SJCRH30 (cell line): ENCODE measurements around the gene ZDHHC13. TPM values are rescaled to one million over a fixed set of nuclear protein-coding genes. Genes with fewer than 3 reads are reported as not detected.
A peak's percentile ranks its signal among the peaks of the same experiment; 100 is the strongest.
"Not testable (repeated sequence)": the region's sequence is repeated elsewhere in the genome, so short reads cannot be mapped to it uniquely, and the experiment has no call there.

Source experiments
- DNase-seq, 2 experiments: peaks; one replicate each; pipeline ENCODE4 v3.0.0-alpha.2; 2015 to 2020
- H3K27ac ChIP-seq: fragments of 250-450 bp; sonication (Bioruptor Pico); 2 replicates; pipeline ENCODE4 v1.5.1; 2020; ENCODE audit warnings: mild to moderate bottlenecking, moderate library complexity
- H3K27me3 ChIP-seq: fragments of 250-450 bp; sonication (Bioruptor Pico); 2 replicates; pipeline ENCODE4 v1.5.1; 2020; ENCODE audit warnings: mild to moderate bottlenecking, moderate library complexity
- H3K36me3 ChIP-seq: fragments of 250-450 bp; sonication (Bioruptor Pico); 2 replicates; pipeline ENCODE4 v1.5.1; 2020; ENCODE audit warnings: mild to moderate bottlenecking, moderate library complexity
- H3K4me1 ChIP-seq: fragments of 250-450 bp; sonication (Bioruptor Pico); 2 replicates; pipeline ENCODE4 v1.5.1; 2020; ENCODE audit warnings: mild to moderate bottlenecking, moderate library complexity
- H3K4me3 ChIP-seq: fragments of 250-450 bp; sonication (Bioruptor Pico); 2 replicates; pipeline ENCODE4 v1.5.1; 2020; ENCODE audit warnings: mild to moderate bottlenecking, moderate library complexity
- H3K9me3 ChIP-seq: fragments of 250-450 bp; sonication (Bioruptor Pico); replicated peaks from 2 replicates; pipeline ENCODE4 v1.5.1; 2020; ENCODE audit warnings: mild to moderate bottlenecking, moderate library complexity
- total RNA-seq: library from RNA; depleted of rRNA; stranded (reverse); fragments of >200 nt; shearing (Covaris generic); gene quantifications from 2 replicates; pipeline ENCODE4 v1.2.3, GENCODE V29; 2014

ZDHHC13 gene
- total RNA-seq, 1 experiment from 2014 or later = 46.8 TPM

GRCh38 chr11:19116276-19116970 lies 545 bp upstream of the ZDHHC13 start:
- Histone ChIP-seq H3K4me1 (peaks cover 10% of the 10 kb centered on the region), H3K9me3 (no peaks in the 10 kb centered on the region), H3K27me3 (no peaks in the 10 kb centered on the region), H3K4me3 (peak overlapping the region; percentile 85), H3K36me3 (peaks cover 4% of the 10 kb centered on the region; the same call in 1 of the 2 replicates), H3K27ac (no peak overlapping the region)
- peak; percentile 16 to 20 for DNase-seq

DNA sequence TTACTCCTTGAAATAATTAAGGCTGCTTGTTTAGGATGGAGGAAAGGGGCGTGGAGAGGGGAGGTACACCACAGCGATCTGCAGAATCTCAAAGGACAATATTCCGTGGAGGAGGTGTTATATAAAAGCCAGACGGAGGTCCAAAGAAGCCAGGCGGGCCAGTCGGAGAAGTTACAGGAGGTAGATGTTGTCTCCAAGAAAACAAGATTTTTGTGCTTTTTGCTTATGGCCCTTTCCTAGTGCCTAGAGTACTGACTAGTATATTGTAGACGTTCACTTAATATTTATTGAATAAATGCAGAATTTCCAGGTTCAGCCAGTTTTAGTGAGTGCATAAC lies 761 bp downstream of the ZDHHC13 start:
- Histone ChIP-seq H3K9me3 (no peaks in the 10 kb centered on the region), H3K27ac (peak overlapping the region; percentile 61; the same call in 1 of the 2 replicates), H3K27me3 (no peaks in the 10 kb centered on the region), H3K4me1 (peaks cover 10% of the 10 kb centered on the region), H3K4me3 (peak overlapping the region; percentile 85), H3K36me3 (peaks cover 4% of the 10 kb centered on the region; the same call in 1 of the 2 replicates)
- DNase-seq = no peak

DNA sequence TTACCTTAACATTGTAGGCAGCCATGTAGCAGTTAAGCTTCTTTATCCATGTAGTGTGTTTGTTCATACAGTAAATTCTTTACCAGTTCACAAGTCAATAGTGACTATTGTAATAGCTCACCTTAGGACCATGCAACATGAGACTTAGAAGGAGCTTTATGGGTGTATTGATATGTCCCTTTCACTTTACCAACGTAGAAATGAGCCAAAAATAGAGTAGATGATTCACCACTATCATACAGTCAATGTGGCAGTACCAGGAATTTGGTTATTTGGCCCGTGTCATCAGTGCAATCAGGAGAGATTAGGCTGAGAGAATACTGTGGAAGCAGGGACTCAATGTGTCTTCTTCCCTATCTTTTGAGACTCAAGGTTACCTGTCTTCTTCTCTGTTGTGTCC lies 4.7 kb downstream of the ZDHHC13 start:
- H3K27me3 ChIP-seq = no peaks in the 10 kb centered on the region
- no peaks in the 10 kb centered on the region for H3K9me3 ChIP-seq
- H3K4me1 ChIP-seq = peaks cover 5% of the 10 kb centered on the region; the same call in 1 of the 2 replicates
- no peak for DNase-seq
- no peak overlapping the region for H3K4me3 ChIP-seq
- H3K27ac ChIP-seq = no peak overlapping the region
- peaks cover 4% of the 10 kb centered on the region; the same call in 1 of the 2 replicates for H3K36me3 ChIP-seq

- no peak overlapping the region for H3K4me3 ChIP-seq
Measured at GRCh38 chr11:19122960-19123615, 6.1 kb downstream of the ZDHHC13 start.

DNA sequence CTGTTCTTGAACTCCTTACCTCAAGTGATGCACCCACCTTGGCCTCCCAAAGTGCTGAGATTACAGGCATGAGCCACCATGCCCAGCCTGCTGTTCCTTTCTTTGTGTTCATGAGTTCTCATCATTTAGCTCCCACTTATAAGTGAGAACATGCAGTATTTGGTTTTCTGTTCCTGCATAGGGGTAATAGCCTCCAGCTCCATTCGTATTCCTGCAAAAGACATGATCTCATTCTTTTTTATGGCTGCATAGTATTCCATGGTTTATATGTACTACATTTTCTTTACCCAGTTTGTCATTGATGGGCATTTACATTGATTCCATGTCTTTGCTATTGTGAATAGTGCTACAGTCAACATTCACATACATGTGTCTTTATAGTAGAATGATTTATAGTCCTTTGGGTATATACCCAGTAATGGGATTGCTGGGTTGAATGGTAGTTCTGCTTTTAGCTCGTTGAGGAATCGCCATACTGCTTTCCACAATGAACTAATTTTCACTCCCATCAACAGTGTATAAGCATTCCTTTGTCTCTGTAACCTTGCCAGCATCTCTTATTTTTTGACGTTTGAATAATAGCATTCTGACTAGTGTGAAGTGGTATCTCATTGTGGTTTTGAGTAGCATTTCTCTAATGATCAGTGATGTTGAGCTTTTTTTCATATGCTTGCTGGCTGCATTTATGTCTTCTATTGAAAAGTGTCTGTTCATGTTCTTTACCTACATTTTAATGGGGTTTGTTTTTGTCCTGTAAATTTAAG lies 9.8 kb downstream of the ZDHHC13 start:
- not testable (repeated sequence) for DNase-seq, H3K27ac ChIP-seq, H3K4me1 ChIP-seq, H3K27me3 ChIP-seq, H3K9me3 ChIP-seq, H3K4me3 ChIP-seq
- peaks cover 14% of the 10 kb centered on the region for H3K36me3 ChIP-seq

More at GRCh38 chr11:19122960-19123615, 6.1 kb downstream of the ZDHHC13 start:
- H3K9me3 ChIP-seq = no peaks in the 10 kb centered on the region
- H3K27ac ChIP-seq = no peak overlapping the region
- H3K36me3 ChIP-seq = peaks cover 5% of the 10 kb centered on the region
- peaks cover under 1% of the 10 kb centered on the region; the same call in 1 of the 2 replicates for H3K4me1 ChIP-seq
- no peaks in the 10 kb centered on the region for H3K27me3 ChIP-seq
- no peak for DNase-seq

- H3K36me3 ChIP-seq = peaks cover 24% of the 10 kb centered on the region
- H3K27me3 ChIP-seq = no peaks in the 10 kb centered on the region
- peaks cover 30% of the 10 kb centered on the region for H3K9me3 ChIP-seq
- DNase-seq = no peak
- H3K27ac ChIP-seq = no peak overlapping the region
- no peaks in the 10 kb centered on the region for H3K4me1 ChIP-seq
- no peak overlapping the region for H3K4me3 ChIP-seq
Measured at GRCh38 chr11:19134004-19134403, 17.0 kb downstream of the ZDHHC13 start.

DNA sequence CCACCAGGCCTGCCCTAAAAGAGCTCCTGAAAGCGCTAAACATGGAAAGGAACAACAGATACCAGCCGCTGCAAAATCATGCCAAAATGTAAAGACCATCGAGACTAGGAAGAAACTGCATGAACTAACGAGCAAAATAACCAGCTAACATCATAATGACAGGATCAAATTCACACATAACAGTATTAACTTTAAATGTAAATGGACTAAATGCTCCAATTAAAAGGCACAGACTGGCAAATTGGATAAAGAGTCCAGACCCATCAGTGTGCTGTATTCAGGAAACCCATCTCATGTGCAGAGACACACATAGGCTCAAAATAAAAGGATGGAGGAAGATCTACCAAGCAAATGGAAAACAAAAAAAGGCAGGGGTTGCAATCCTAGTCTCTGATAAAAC lies 19.9 kb downstream of the ZDHHC13 start:
- H3K9me3 ChIP-seq = peaks cover 34% of the 10 kb centered on the region
- H3K27me3 ChIP-seq, H3K4me1 ChIP-seq, H3K4me3 ChIP-seq, DNase-seq, H3K27ac ChIP-seq: not testable (repeated sequence)
- peaks cover 15% of the 10 kb centered on the region for H3K36me3 ChIP-seq

DNA sequence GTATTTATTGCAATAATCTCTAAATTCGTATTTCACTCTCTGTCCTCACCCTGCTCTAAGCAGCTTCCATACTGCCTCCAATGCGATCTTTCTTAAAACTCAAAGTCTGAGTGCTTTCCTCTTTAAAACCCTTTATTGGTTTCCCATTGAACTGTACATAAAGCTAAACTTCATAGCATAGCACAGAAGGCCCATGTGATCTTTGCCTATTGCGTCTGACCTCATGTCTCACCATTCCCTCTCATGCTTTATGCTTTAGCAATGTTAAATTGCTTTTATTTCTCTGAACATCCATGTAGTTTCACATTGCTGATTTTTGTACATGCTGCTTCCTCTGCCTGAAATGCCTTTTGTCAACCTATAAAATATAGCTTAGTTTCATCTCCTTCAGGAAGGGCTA lies 28.4 kb downstream of the ZDHHC13 start:
- H3K27me3 ChIP-seq = no peaks in the 10 kb centered on the region
- DNase-seq = no peak
- H3K36me3 ChIP-seq = peaks cover 23% of the 10 kb centered on the region
- no peaks in the 10 kb centered on the region for H3K4me1 ChIP-seq
- peaks cover 3% of the 10 kb centered on the region; the same call in 1 of the 2 replicates for H3K9me3 ChIP-seq
- H3K4me3 ChIP-seq = no peak overlapping the region
- H3K27ac ChIP-seq = no peak overlapping the region

- Histone ChIP-seq H3K4me1 (0 out of 2 replicates have a peak, but pooled peaks cover 5% of the 10 kb centered on the region), H3K9me3 (no peaks in the 10 kb centered on the region), H3K27ac (no peak overlapping the region), H3K36me3 (peaks cover 18% of the 10 kb centered on the region), H3K27me3 (no peaks in the 10 kb centered on the region), H3K4me3 (no peak overlapping the region)
- DNase-seq = no peak
Measured at GRCh38 chr11:19156892-19157291, 39.9 kb downstream of the ZDHHC13 start.

- H3K27ac ChIP-seq = no peak overlapping the region
- DNase-seq = peak in 1 of 2 experiments; percentile 45
- H3K36me3 ChIP-seq = peaks cover 17% of the 10 kb centered on the region
- peaks cover 35% of the 10 kb centered on the region for H3K4me1 ChIP-seq
- H3K27me3 ChIP-seq = no peaks in the 10 kb centered on the region
- no peak overlapping the region for H3K4me3 ChIP-seq
- no peaks in the 10 kb centered on the region for H3K9me3 ChIP-seq
Measured at GRCh38 chr11:19160847-19161246, 43.9 kb downstream of the ZDHHC13 start.

- Histone ChIP-seq H3K36me3 (peaks cover 23% of the 10 kb centered on the region), H3K9me3 (no peaks in the 10 kb centered on the region), H3K27ac (peak overlapping the region; percentile 16; the same call in 1 of the 2 replicates), H3K4me3 (no peak overlapping the region), H3K4me1 (peaks cover 35% of the 10 kb centered on the region), H3K27me3 (no peaks in the 10 kb centered on the region)
- DNase-seq = peak in 1 of 2 experiments; percentile 54
Measured at GRCh38 chr11:19161651-19162050, 44.7 kb downstream of the ZDHHC13 start.

DNA sequence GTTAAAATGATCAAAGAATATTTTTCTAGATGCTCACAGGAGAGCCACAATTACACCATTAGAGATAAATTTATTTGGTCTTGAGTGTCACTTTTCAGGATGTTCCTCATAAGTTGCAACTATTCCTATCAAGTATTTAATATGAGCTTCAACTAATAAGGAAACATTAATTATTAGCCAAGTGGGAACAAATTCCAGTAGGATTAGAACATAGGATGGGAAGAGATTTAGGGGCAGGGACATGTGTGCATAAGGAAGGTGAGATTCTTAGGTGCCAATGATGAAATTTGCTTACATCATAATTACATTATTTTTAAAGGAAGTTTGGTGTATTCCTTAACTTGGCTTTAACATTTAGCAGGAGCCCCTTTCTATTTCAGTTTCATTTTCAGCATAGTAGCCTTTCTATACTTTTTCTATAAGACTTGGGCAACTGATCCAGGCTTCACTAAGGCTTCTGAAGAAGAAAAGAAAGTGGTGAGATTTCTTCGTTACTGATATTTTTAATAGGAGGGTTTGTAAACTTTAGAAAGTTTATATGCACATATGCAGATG lies 46.1 kb downstream of the ZDHHC13 start:
- Histone ChIP-seq H3K27me3 (no peaks in the 10 kb centered on the region), H3K27ac (no peak overlapping the region), H3K36me3 (peaks cover 20% of the 10 kb centered on the region), H3K9me3 (no peaks in the 10 kb centered on the region), H3K4me3 (no peak overlapping the region), H3K4me1 (peaks cover 35% of the 10 kb centered on the region)
- no peak for DNase-seq

GRCh38 chr11:19163617-19164016 lies 46.6 kb downstream of the ZDHHC13 start:
- peaks cover 24% of the 10 kb centered on the region for H3K36me3 ChIP-seq
- no peak overlapping the region for H3K4me3 ChIP-seq
- H3K9me3 ChIP-seq = no peaks in the 10 kb centered on the region
- H3K27ac ChIP-seq = peak overlapping the region; percentile 40; the same call in 1 of the 2 replicates
- no peaks in the 10 kb centered on the region for H3K27me3 ChIP-seq
- no peak for DNase-seq
- H3K4me1 ChIP-seq = peaks cover 35% of the 10 kb centered on the region

GRCh38 chr11:19164230-19164855 lies 47.4 kb downstream of the ZDHHC13 start:
- Histone ChIP-seq H3K27me3 (no peaks in the 10 kb centered on the region), H3K4me3 (no peak overlapping the region), H3K9me3 (no peaks in the 10 kb centered on the region), H3K4me1 (peaks cover 35% of the 10 kb centered on the region), H3K36me3 (peaks cover 18% of the 10 kb centered on the region), H3K27ac (peak overlapping the region; percentile 40)
- DNase-seq = peak in 1 of 2 experiments; percentile 61
